OCI-LY7 (cell line): ENCODE measurements around the gene FOXN3. TPM values are rescaled to one million over a fixed set of nuclear protein-coding genes. Genes with fewer than 3 reads are reported as not detected.

Experiments used
- BruUV-seq: library from RNA; stranded (reverse); fragments of 400-500 nt; replicated peaks from 2 replicates; lab custom pipeline; 2021; lab: Mats Ljungman, UMichigan
- CTCF ChIA-PET: fragments of 300-600 bp; sonication (Branson Sonifier 250); formaldehyde crosslinking; loops from one replicate; lab custom pipeline; 2022; ENCODE audit warnings: antibody characterized with exemption; ENCODE audit not compliant: unreplicated experiment; lab: Charles Lee
- POLR2A ChIA-PET: fragments of 300-600 bp; sonication (Branson Sonifier 250); formaldehyde crosslinking; loops from one replicate; lab custom pipeline; 2022; ENCODE audit warnings: antibody characterized with exemption; lab: Charles Lee
- DNase-seq: peaks from one replicate; pipeline ENCODE4 v3.0.0-alpha.2; 2015; ENCODE audit warnings: low spot score
- H2AFZ ChIP-seq: fragments of 200-600 bp; sonication (generic), shearing (Covaris generic); 2 replicates; pipeline ENCODE4 v1.6.1; 2014; ENCODE audit warnings: mild to moderate bottlenecking, antibody characterized with exemption, low read length, moderate library complexity
- H3K27ac ChIP-seq: fragments of 200-600 bp; sonication (generic); 2 replicates; pipeline ENCODE4 v1.5.1; 2014; ENCODE audit warnings: mixed run types, low read depth, mild to moderate bottlenecking, moderate library complexity, low read length, inconsistent platforms; ENCODE audit not compliant: poor library complexity, severe bottlenecking
- H3K36me3 ChIP-seq: fragments of 200-600 bp; sonication (generic); 2 replicates; pipeline ENCODE4 v1.6.1; 2014; ENCODE audit warnings: mild to moderate bottlenecking, antibody characterized with exemption, low read length, moderate library complexity, mixed read lengths; ENCODE audit not compliant: insufficient read depth
- H3K4me1 ChIP-seq: fragments of 200-600 bp; sonication (generic); 2 replicates; pipeline ENCODE4 v1.5.1; 2014; ENCODE audit warnings: mild to moderate bottlenecking, low read length; ENCODE audit not compliant: insufficient read depth, poor library complexity, severe bottlenecking
- H3K4me2 ChIP-seq: fragments of 200-600 bp; sonication (generic); 2 replicates; pipeline ENCODE4 v1.6.1; 2014; ENCODE audit warnings: mild to moderate bottlenecking, low read length
- H3K4me3 ChIP-seq: fragments of 200-600 bp; sonication (generic); 2 replicates; pipeline ENCODE4 v1.5.1; 2014; ENCODE audit warnings: mild to moderate bottlenecking, low read depth, low read length; ENCODE audit not compliant: poor library complexity, severe bottlenecking
- H3K79me2 ChIP-seq: fragments of 200-600 bp; sonication (generic); 2 replicates; pipeline ENCODE4 v1.6.1; 2016; ENCODE audit warnings: low read depth, mild to moderate bottlenecking, low read length, moderate library complexity, mixed read lengths; ENCODE audit not compliant: insufficient read depth
- H3K9me2 ChIP-seq: fragments of 200-600 bp; sonication (generic); 2 replicates; pipeline ENCODE4 v1.6.1; 2016; ENCODE audit warnings: mild to moderate bottlenecking, low read length, mixed read lengths; ENCODE audit not compliant: insufficient read depth
- H3K9me3 ChIP-seq: fragments of 200-600 bp; sonication (generic); 2 replicates; pipeline ENCODE4 v1.6.1; 2014; ENCODE audit warnings: mild to moderate bottlenecking, mixed run types, low read length, mixed read lengths
- H4K20me1 ChIP-seq: fragments of 200-600 bp; sonication (generic); 2 replicates; pipeline ENCODE4 v1.6.1; 2014; ENCODE audit warnings: mild to moderate bottlenecking, antibody characterized with exemption, low read length, moderate library complexity, mixed read lengths; ENCODE audit not compliant: insufficient read depth
- CTCF ChIP-seq: fragments of 200-600 bp; sonication (generic); conservative IDR thresholded peaks from 2 replicates; pipeline ENCODE4 v1.5.1; 2014; ENCODE audit warnings: mild to moderate bottlenecking, antibody characterized with exemption, low read length, moderate library complexity, mixed read lengths
- EZH2phosphoT487 ChIP-seq: fragments of 200-600 bp; sonication (generic); IDR thresholded peaks from 2 replicates; pipeline ENCODE4 v1.6.1; 2018; ENCODE audit warnings: low read depth, borderline replicate concordance, mild to moderate bottlenecking, mixed run types, antibody characterized with exemption, low read length, moderate library complexity, mixed read lengths
- intact Hi-C: fragments of 100-400 bp; cut with micrococcal nuclease; formaldehyde crosslinking; loops from one replicate; pipeline ENCODE4 v1.10.0; 2022; ENCODE audit not compliant: unreplicated experiment
- total RNA-seq, 2 experiments: library from RNA; depleted of rRNA in 1 of 2; stranded (reverse); fragments of >200 nt in 1 of 2; shearing (Covaris generic) in 1 of 2; gene quantifications; 2 replicates each; pipeline ENCODE4 v1.2.3, GENCODE V29; 2014 to 2022

Gene FOXN3
- total RNA-seq, 2 experiments from 2014 or later = 77.7 to 102 TPM

GRCh38 chr14:89194376-89194775 lies 222.7 kb downstream of the FOXN3 start:
- no peaks in the 10 kb centered on the region for H4K20me1 ChIP-seq
- H3K4me3 ChIP-seq = no peak overlapping the region
- no peak overlapping the region for H3K27ac ChIP-seq
- POLR2A ChIA-PET = interaction anchor here (0.7 to 0.8 kb wide), 2 partner anchors 45 to 226 kb away, joined by 3 read pairs; no protein-coding TSS in a partner anchor
- no peak overlapping the region for H3K4me2 ChIP-seq
- H3K9me2 ChIP-seq = no peaks in the 10 kb centered on the region
- peaks cover 20% of the 10 kb centered on the region for H3K36me3 ChIP-seq
- no peak overlapping the region for H2AFZ ChIP-seq
- intact Hi-C loops = no loop called here
- H3K79me2 ChIP-seq = no peaks in the 10 kb centered on the region
- no peak for DNase-seq
- no TSS peak for BruUV-seq
- CTCF ChIA-PET = no interaction called here
- H3K9me3 ChIP-seq = no peaks in the 10 kb centered on the region
- no peaks in the 10 kb centered on the region for H3K4me1 ChIP-seq
- TF ChIP-seq EZH2phosphoT487 = no peak
- TF ChIP-seq CTCF = no peak

GRCh38 chr14:89190765-89191513 lies 226.1 kb downstream of the FOXN3 start:
- peaks cover 37% of the 10 kb centered on the region for H3K36me3 ChIP-seq
- CTCF ChIA-PET = no interaction called here
- H2AFZ ChIP-seq = no peak overlapping the region
- POLR2A ChIA-PET = interaction anchor here (1.6 kb wide), 1 partner anchor 13 kb away, joined by 3 read pairs; no protein-coding TSS in a partner anchor
- no peak overlapping the region for H3K27ac ChIP-seq
- H3K9me2 ChIP-seq = no peaks in the 10 kb centered on the region
- no peaks in the 10 kb centered on the region for H4K20me1 ChIP-seq
- no peak overlapping the region for H3K4me2 ChIP-seq
- no peaks in the 10 kb centered on the region for H3K79me2 ChIP-seq
- DNase-seq = no peak
- no peaks in the 10 kb centered on the region for H3K9me3 ChIP-seq
- no peak overlapping the region for H3K4me3 ChIP-seq
- TF ChIP-seq CTCF = no peak
- TF ChIP-seq EZH2phosphoT487 = no peak
- intact Hi-C loops = no loop called here
- no peaks in the 10 kb centered on the region for H3K4me1 ChIP-seq
- BruUV-seq = no TSS peak

- H3K79me2 ChIP-seq = no peaks in the 10 kb centered on the region
- intact Hi-C loops = no loop called here
- no peak overlapping the region for H3K4me2 ChIP-seq
- no peaks in the 10 kb centered on the region for H3K9me2 ChIP-seq
- no peak for TF ChIP-seq CTCF
- TF ChIP-seq EZH2phosphoT487 = no peak
- H3K27ac ChIP-seq = no peak overlapping the region
- H4K20me1 ChIP-seq = no peaks in the 10 kb centered on the region
- BruUV-seq = no TSS peak
- H3K4me1 ChIP-seq = no peaks in the 10 kb centered on the region
- no peak for DNase-seq
- H2AFZ ChIP-seq = no peak overlapping the region
- peaks cover 36% of the 10 kb centered on the region for H3K36me3 ChIP-seq
- no peak overlapping the region for H3K4me3 ChIP-seq
- H3K9me3 ChIP-seq = no peaks in the 10 kb centered on the region
- POLR2A ChIA-PET = interaction anchor here (0.5 to 0.6 kb wide), 2 partner anchors 31 to 383 kb away, joined by 3 to 4 read pairs; no protein-coding TSS in a partner anchor
- CTCF ChIA-PET = no interaction called here
These were observed 228.5 kb downstream of the FOXN3 start for GRCh38 chr14:89188492-89188891.
